GM19099 (cell line): ENCODE results near the gene REXO2.

Experiments used
- POLR2A ChIP-seq: IDR thresholded peaks from 3 replicates; pipeline ENCODE4 v1.6.1; 2011; ENCODE audit warnings: low read depth; ENCODE audit not compliant: insufficient read length; ENCODE audit errors: extremely low read depth

The REXO2 gene

DNA sequence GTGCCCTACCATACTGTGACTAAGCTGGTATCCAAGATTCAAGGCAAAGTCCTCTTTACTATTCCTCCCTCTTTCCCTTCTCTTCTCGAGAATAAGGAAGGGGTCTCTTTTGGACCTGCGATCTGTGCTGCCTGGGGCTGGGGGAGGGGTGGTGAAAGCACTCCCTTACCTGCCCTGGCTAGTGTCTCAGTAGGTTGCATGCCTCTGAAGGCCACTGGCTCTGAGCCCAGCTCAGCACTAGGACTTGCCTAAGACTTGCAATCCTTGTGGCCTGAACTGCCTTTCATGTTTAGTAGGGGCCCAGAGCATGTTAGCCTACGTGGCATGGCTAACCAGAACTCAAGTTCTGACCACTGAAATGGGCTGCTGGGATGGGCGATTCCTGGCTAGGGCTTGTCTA, 13.0 kb upstream of the REXO2 start:
- no peak for TF ChIP-seq POLR2A

DNA sequence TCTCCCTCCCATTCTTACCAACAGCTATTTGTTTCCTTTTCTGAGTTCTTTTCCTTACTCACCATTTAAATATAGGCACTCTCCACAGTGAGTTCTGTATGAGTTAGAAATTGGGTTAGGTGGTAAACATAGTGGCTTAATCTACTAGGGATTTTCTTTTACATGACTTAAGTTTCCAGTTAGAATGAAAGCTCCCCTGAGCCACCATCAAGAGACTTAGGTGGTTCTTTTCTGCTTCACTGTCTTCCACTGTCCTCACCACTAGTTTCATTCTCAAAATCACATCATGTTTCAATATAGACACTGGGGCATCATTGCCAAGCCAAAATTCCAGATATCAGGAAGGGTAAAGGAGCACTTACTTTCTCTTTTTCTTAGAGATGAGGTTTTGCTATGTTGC, 9.0 kb upstream of the REXO2 start:
- no peak for TF ChIP-seq POLR2A

DNA sequence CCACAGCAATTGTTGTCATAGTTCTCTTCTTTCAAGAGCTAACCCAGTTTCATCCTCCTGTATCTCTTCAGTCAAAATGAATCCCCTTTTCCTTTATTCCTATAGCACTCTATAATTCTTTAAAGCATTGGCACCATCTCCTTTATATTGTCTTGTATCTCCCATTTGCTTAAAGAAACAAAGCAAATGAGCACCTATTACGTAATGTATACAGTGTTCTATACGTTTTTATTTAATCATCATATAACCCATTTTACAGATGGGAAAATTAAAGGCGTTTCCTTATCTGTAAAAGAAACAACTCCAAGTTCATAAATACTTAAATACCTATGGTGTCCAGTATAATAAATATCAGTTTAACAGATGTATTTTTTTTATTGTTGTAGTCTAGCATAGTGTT, 6.4 kb upstream of the REXO2 start:
- TF ChIP-seq POLR2A = no peak

DNA sequence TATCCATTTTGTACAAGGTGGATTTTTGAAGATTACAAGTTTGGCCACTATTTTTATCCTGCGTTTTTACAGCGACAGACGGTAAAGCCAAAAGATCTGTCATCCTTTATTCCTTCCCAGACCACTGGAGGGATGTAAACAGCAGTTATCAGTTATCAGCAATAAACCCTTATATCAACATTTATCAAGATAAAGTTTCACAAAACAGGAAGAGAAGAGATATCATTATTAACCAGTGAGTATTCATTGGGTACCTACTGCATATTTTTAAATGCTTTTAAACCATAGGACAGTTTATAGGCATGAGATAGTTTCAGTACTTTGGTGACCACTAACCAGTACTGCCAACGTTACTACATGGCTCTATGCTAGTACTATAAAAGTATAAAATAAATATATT, 5.9 kb upstream of the REXO2 start:
- TF ChIP-seq POLR2A = no peak

DNA sequence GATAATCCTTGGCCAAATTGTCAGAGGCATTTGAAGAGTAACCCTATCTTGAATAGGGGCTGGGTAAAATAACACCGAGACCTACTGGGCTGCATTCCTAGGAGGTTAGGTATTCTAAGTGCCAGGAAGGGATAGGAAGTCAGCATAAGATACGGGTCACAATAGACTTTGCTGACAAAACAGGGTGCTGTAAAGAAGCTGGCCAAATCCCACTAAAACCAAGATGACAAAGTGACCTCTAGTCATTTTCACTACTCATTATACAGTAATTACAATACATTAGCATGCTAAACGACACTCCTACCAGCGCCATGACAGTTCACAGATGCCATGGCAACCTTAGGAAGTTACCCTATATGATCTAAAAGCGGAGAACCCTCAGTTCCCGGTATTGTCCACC, 964 bp upstream of the REXO2 start:
- no peak for TF ChIP-seq POLR2A

DNA sequence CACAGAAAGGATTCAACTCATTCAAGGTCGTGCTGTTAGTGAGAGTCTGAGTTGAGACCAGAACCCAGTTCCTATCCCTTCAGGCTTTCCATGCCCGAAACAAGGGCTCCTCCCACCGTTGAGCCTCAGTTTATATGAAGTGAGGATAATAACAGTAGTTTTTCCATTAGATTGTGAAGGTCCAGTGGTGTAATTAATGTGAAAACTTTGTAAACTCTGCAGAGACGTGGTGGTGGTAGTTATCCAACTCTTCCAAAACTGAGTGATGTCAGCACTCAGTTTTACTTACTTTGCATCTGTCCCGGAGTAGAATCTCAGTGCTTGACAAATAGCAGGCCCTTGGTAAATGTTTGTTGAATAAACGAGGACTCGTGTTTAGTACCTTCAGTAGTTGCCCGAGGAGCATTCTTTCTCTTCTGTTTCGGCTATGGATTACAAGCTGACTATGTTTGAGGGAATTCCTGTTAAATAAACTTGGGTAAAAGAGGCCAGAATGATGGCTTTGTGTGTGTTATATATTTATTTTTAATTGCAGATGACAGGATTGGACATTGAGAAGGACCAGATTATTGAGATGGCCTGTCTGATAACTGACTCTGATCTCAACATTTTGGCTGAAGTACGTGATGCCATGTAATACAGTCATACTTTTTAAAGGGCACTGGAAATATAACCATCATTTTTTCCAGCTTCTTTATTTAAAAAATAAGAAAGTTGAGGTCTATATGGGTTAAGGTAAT, 1.0 kb downstream of the REXO2 start:
- no peak for TF ChIP-seq POLR2A

DNA sequence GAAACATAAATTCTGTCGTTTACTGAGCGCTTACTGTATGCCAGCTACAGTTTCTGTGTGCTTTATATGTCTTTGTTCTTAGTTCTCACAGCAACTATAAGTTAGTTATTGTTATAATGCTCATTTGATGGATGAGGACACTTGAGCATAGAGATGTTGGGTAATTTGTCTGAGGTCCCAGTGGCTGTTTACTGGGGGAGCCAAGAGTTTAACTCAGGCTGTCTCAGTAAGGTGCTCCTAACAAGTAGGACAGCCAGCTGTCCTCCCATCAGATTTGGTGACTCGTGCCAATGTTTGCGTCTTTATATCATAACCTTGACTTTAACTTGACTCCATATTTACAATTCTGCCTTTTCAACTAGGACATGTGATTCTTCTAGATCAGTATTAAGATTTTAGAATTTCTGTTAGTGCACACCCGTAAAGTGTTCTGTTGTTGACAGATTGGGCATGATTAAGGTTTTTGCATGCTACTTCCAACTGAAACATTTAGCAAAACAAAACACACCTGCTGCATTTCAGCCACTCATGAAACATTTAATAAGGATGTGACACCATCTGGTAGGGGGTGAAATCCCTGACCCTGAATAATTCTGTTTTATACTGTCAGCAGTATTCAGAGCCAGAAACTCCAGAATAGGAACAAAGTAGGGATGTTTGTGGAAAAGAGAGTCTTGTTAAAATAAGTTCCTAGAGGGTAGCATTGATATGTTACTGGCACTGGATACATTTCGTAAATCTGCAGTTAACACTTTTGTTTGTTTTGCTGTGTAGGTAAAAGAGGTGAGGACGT, 1.9 kb downstream of the REXO2 start:
- TF ChIP-seq POLR2A = no peak

DNA sequence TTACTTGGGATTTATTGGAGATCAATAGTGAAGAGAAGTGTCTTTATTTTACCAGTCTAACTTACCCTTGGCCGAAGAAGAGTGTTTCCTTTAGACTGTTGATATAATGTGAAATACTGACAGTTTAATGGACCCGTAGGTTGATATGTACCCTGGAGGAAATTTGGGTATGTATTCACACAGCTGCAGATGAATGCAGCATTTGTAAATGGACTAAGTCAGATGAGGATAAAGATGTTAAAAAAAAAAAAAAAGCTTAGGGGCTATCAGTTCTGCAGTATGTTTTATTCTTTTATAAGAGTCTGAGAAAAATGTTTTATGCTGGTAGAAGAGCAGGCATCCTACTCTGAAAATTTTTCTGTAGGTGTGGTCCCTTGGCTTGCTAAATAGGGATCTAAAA, 2.7 kb downstream of the REXO2 start:
- TF ChIP-seq POLR2A = no peak

DNA sequence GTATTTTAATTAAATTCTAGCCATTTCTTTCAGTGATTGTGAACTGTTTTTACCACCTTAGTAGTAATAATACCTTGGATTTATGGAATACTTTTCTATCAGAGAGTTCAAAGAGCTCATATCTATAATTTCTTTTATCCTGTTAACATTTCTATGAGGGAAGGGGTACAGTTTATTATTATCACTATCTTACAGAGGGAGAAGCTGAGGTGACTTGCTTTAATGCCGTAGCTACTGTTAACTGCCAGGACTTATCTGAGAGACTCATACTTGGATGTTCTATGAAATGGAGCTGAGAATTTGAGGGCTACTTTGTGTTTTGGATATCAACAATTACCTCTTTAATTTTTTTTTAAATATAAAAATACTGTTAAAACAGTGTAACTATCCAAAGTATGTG, 3.3 kb downstream of the REXO2 start:
- TF ChIP-seq POLR2A = no peak

DNA sequence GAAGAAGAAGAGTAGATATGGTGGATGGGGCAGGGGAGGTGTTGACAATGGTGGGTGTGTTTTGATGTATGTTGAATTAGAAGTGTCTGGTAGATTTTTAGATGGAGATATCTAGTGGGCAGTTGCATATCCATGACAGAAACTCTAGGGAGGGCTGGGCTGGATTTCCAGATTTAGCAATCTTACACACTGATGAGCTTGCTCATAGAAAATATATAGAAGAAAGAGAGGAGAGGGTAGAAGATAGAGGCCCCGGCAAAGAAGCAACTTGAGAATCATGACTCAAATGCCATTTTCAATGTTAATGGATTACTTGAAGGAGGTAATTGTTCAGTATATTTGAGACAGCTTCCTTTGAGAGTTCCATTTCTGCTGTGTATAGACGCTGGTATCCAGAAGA, 8.2 kb downstream of the REXO2 start:
- TF ChIP-seq POLR2A = no peak

DNA sequence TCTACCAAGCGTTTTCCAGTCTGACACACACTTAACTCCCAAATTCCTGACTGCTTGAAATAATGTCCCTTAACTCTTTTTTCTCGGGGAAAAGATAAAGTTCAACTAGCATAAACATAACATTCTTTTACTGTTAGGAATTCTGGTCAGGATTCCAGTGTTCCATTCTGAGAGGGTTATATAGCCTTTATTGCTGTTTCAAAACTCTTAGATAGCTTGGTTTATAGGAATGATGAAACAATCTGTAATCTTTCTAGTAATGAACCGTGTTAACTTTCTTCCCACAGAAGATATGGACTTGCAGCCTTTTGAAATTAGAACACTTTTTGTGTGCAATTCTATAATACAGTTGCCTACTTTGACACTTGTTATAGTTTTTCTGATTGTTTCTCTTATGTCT, 8.6 kb downstream of the REXO2 start:
- no peak for TF ChIP-seq POLR2A

DNA sequence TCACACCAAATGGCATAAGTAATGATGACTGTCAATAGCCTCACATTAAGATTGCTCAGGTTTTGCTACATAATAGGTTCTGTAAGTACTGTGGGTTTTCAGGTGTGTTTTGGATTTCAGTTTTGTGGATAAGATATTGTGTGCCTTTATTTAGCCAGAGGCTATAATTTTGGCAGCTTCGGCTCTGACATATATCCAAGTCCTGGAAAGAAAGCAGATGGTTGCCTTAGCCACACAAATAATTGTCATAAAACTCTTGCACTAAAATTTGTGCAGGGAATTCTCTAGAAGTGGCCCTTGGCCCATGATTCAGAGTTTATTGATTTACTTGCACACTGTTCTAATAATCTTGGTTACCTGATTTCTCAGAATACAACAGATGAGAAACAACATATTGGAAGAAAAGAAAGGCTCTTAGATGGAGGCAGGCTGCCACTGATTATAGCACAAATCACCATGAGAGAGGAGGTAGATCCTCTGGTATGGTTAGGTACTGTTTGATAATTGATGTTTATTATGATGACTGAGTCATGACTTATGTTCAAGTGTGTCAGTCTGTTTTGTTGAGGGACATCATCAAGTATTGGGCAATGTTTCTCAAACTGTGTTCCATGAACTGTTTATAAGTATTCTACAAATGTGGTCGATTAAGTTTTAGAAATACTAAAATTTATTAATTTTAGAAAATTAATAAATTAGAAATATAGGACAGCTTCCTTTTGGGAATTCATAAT, 9.6 kb downstream of the REXO2 start:
- TF ChIP-seq POLR2A = no peak

DNA sequence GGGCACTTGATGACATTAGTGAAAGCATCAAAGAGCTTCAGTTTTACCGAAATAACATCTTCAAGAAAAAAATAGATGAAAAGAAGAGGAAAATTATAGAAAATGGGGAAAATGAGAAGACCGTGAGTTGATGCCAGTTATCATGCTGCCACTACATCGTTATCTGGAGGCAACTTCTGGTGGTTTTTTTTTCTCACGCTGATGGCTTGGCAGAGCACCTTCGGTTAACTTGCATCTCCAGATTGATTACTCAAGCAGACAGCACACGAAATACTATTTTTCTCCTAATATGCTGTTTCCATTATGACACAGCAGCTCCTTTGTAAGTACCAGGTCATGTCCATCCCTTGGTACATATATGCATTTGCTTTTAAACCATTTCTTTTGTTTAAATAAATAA, 10.6 kb downstream of the REXO2 start:
- TF ChIP-seq POLR2A = no peak

DNA sequence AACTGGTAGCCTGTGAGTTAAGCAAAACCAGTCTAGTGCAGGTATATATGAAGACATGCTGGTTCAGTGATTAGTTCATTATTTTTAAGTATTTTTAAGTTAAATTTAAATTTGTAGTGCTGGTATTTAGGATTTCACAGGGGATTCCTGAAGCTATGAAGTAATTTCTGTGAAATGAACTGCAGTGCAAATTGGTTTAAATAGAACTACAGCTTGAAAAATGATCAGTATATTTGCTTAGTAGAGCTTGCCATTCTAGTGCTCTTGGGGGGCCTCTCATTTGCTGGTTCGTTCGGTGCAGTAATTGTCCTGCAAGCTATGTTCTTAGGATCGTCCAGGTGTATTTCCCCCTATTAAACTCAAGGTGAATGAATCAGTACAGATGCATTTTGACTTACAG, 13.1 kb downstream of the REXO2 start:
- TF ChIP-seq POLR2A = no peak

DNA sequence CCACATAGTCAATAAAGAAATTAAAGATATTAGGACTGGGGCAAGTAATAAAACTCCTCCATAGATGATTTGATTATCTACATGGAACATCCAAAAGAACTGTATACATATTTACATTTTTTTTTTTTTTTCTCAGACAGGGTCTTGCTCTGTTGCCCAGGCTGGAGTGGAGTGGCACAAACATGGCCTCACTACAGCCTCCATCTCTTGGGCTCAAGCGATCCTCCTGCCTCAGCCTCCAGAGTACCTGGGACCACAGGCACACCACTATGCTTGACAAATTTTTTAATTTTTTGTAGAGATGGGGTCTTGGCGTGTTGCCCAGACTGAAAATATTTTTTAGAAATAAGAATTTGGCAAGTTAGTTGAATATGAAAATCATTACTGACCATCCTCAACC, 24.7 kb downstream of the REXO2 start:
- no peak for TF ChIP-seq POLR2A

DNA sequence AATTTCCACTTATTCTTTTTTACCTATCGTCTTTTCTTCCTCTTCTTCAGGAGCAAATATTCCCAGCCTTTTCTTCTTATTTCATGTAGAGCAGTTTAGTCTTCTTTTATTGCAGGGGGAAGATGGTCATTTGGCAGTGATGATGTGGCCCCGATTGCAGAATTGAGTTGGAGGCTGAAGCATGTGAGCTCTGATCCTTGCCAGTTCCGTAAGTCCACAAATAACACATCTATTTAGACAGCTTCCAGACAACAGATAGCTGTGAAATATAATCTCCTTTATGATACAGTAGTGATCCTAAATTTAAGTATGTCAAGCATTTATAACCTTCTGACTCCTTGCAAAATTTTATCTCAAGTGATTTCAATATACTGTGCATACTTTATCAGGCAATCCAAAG, 27.5 kb downstream of the REXO2 start:
- TF ChIP-seq POLR2A = no peak
